KOPT-K1 (cell line): ENCODE measurements around the gene CFAP54.
"Not testable (repeated sequence)": the region's sequence is repeated elsewhere in the genome, so short reads cannot be mapped to it uniquely, and the experiment has no call there.

Source experiments
- H3K27ac ChIP-seq: fragments of 200-600 bp; sonication (generic); 2 replicates; pipeline ENCODE4 v1.5.1; 2016; ENCODE audit warnings: antibody characterized with exemption, mild to moderate bottlenecking, low read depth, low read length; ENCODE audit not compliant: poor library complexity, severe bottlenecking
- H3K36me3 ChIP-seq: fragments of 200-600 bp; sonication (generic); 2 replicates; pipeline ENCODE4 v1.5.1; 2017; ENCODE audit warnings: antibody characterized with exemption, mild to moderate bottlenecking, low read length, moderate library complexity; ENCODE audit not compliant: insufficient read depth
- H3K9me3 ChIP-seq: fragments of 200-600 bp; sonication (generic); 2 replicates; pipeline ENCODE4 v1.5.1; 2017; ENCODE audit warnings: antibody characterized with exemption, low read length, mild to moderate bottlenecking; ENCODE audit not compliant: insufficient read depth, poor library complexity, severe bottlenecking

CFAP54 gene

GRCh38 chr12:96489392-96490056 is at the start of gene CFAP54:
Gene CFAP54, plus strand, starts transcription at chr12:96489577. Its CDS starts 33 bp downstream, at chr12:96489610.
- no peaks in the 10 kb centered on the region for H3K9me3 ChIP-seq
- no peak within 1 kb of the TSS for H3K27ac ChIP-seq

GRCh38 chr12:96441816-96442215 is 47.6 kb upstream of the CFAP54 start:
- Histone ChIP-seq H3K36me3 (no peaks in the 10 kb centered on the region), H3K27ac (no peak overlapping the region), H3K9me3 (no peaks in the 10 kb centered on the region)

More at GRCh38 chr12:96489392-96490056, at the start of gene CFAP54:
- H3K36me3 ChIP-seq: no peaks in the 10 kb centered on the region

GRCh38 chr12:96442906-96443305 is 46.5 kb upstream of the CFAP54 start:
- no peaks in the 10 kb centered on the region for H3K9me3 ChIP-seq
- H3K27ac ChIP-seq: no peak overlapping the region
- H3K36me3 ChIP-seq: no peaks in the 10 kb centered on the region

GRCh38 chr12:96444399-96444798 is 45.0 kb upstream of the CFAP54 start:
- Histone ChIP-seq H3K9me3 (no peaks in the 10 kb centered on the region), H3K36me3 (no peaks in the 10 kb centered on the region), H3K27ac (no peak overlapping the region)

- H3K36me3 ChIP-seq: no peaks in the 10 kb centered on the region
- no peaks in the 10 kb centered on the region for H3K9me3 ChIP-seq
- H3K27ac ChIP-seq: peak overlapping the region; percentile 79
Measured at GRCh38 chr12:96445691-96446583, 43.4 kb upstream of the CFAP54 start.

GRCh38 chr12:96447256-96447655 is 42.1 kb upstream of the CFAP54 start:
- H3K9me3 ChIP-seq: no peaks in the 10 kb centered on the region
- peak overlapping the region; percentile 7 for H3K27ac ChIP-seq
- H3K36me3 ChIP-seq: no peaks in the 10 kb centered on the region

GRCh38 chr12:96448300-96448699 is 41.1 kb upstream of the CFAP54 start:
- H3K27ac ChIP-seq: no peak overlapping the region
- no peaks in the 10 kb centered on the region for H3K9me3 ChIP-seq

GRCh38 chr12:96452261-96452922 is 37.0 kb upstream of the CFAP54 start:
- Histone ChIP-seq H3K36me3 (no peaks in the 10 kb centered on the region), H3K27ac (no peak overlapping the region), H3K9me3 (no peaks in the 10 kb centered on the region)

More at GRCh38 chr12:96448300-96448699, 41.1 kb upstream of the CFAP54 start:
- H3K36me3 ChIP-seq: no peaks in the 10 kb centered on the region

- Histone ChIP-seq H3K27ac (no peak overlapping the region), H3K9me3 (no peaks in the 10 kb centered on the region), H3K36me3 (no peaks in the 10 kb centered on the region)
Measured at GRCh38 chr12:96454396-96454795, 35.0 kb upstream of the CFAP54 start.

- Histone ChIP-seq H3K27ac (no peak overlapping the region), H3K9me3 (no peaks in the 10 kb centered on the region), H3K36me3 (no peaks in the 10 kb centered on the region)
Measured at GRCh38 chr12:96456265-96456974, 33.0 kb upstream of the CFAP54 start.

- H3K27ac ChIP-seq: no peak overlapping the region
- H3K9me3 ChIP-seq: no peaks in the 10 kb centered on the region
- no peaks in the 10 kb centered on the region for H3K36me3 ChIP-seq
Measured at GRCh38 chr12:96457191-96457930, 32.0 kb upstream of the CFAP54 start.

- not testable (repeated sequence) for H3K9me3 ChIP-seq, H3K27ac ChIP-seq, H3K36me3 ChIP-seq
Measured at GRCh38 chr12:96459281-96459680, 30.1 kb upstream of the CFAP54 start.

- no peak overlapping the region for H3K27ac ChIP-seq
- H3K9me3 ChIP-seq: no peaks in the 10 kb centered on the region
- no peaks in the 10 kb centered on the region for H3K36me3 ChIP-seq
Measured at GRCh38 chr12:96462571-96463280, 26.7 kb upstream of the CFAP54 start.

- Histone ChIP-seq H3K9me3 (no peaks in the 10 kb centered on the region), H3K27ac (no peak overlapping the region), H3K36me3 (no peaks in the 10 kb centered on the region)
Measured at GRCh38 chr12:96465896-96466295, 23.5 kb upstream of the CFAP54 start.
